SK-N-SH (cell line): ENCODE measurements around the gene DAB1. TPM values are rescaled to one million over a fixed set of nuclear protein-coding genes. Genes with fewer than 3 reads are reported as not detected.

Experiments
- CTCF ChIA-PET: fragments of 300-600, 350-600 bp; formaldehyde crosslinking; extraction: SDS; loops from one replicate; lab custom pipeline; 2021; lab: Yijun Ruan, JAX
- POLR2A ChIA-PET: fragments of 350-600 bp; sonication (Branson Sonifier 250); formaldehyde crosslinking; extraction: SDS; loops from one replicate; lab custom pipeline; 2020; ENCODE audit warnings: antibody characterized with exemption, inconsistent platforms; lab: Yijun Ruan, JAX
- DNase-seq: peaks from one replicate; pipeline ENCODE4 v3.0.0; 2012
- H2AFZ ChIP-seq: fragments of 200-600 bp; sonication (generic); 2 replicates; pipeline ENCODE4 v1.8.1; 2016; ENCODE audit warnings: antibody characterized with exemption, mild to moderate bottlenecking, low read depth
- H3F3A ChIP-seq: fragments of 200-600 bp; sonication (generic); replicated peaks from 2 replicates; pipeline ENCODE3; 2016; ENCODE audit warnings: antibody characterized with exemption, mild to moderate bottlenecking; ENCODE audit not compliant: insufficient read depth
- H3K27ac ChIP-seq, 2 experiments: fragments of 200-500 bp in 1 of 2; fragments of 200-600 bp in 1 of 2; sonication (Bioruptor generic) in 1 of 2; sonication (generic), shearing (Covaris generic) in 1 of 2; 2 replicates each; pipeline versions ENCODE4 v1.5.1 to v1.6.1; 2014 to 2016; ENCODE audit warnings: low read depth in 2 of 2, inconsistent platforms in 1 of 2, low read length in 1 of 2, mild to moderate bottlenecking in 1 of 2, mixed read lengths in 1 of 2
- H3K27me3 ChIP-seq: fragments of 200-600 bp; sonication (generic), shearing (Covaris generic); 2 replicates; pipeline ENCODE4 v1.6.1; 2016; ENCODE audit warnings: mixed run types; ENCODE audit not compliant: insufficient read depth
- H3K36me3 ChIP-seq, 2 experiments: fragments of 200-500 bp in 1 of 2; fragments of 200-600 bp in 1 of 2; sonication (Bioruptor generic) in 1 of 2; sonication (generic) in 1 of 2; replicated peaks in 1 of 2; 2 replicates each; pipeline versions ENCODE3 to v1.5.1; 2014 to 2016; ENCODE audit warnings: low read length in 1 of 2, mild to moderate bottlenecking in 1 of 2; ENCODE audit not compliant: insufficient read depth in 2 of 2, control insufficient read depth in 1 of 2
- H3K4me1 ChIP-seq, 2 experiments: fragments of 200-500 bp in 1 of 2; fragments of 200-600 bp in 1 of 2; sonication (Bioruptor generic) in 1 of 2; sonication (generic), shearing (Covaris generic) in 1 of 2; 2 replicates each; pipeline versions ENCODE4 v1.5.1 to v1.6.1; 2014 to 2016; ENCODE audit warnings: low read depth in 1 of 2, low read length in 1 of 2, mixed run types in 1 of 2; ENCODE audit not compliant: insufficient read depth in 2 of 2, control insufficient read depth in 1 of 2
- H3K4me2 ChIP-seq: fragments of 200-600 bp; sonication (generic), shearing (Covaris generic); 2 replicates; pipeline ENCODE4 v1.6.1; 2017; ENCODE audit warnings: mixed run types
- H3K4me3 ChIP-seq, 2 experiments: fragments of 200-500 bp in 1 of 2; fragments of 200-600 bp in 1 of 2; sonication (Bioruptor generic) in 1 of 2; sonication (generic), shearing (Covaris generic) in 1 of 2; 2 replicates each; pipeline versions ENCODE4 v1.5.1 to v1.8.1; 2014 to 2016; ENCODE audit warnings: low read depth in 2 of 2, inconsistent platforms in 1 of 2, low read length in 1 of 2, mild to moderate bottlenecking in 1 of 2, mixed read lengths in 1 of 2, moderate library complexity in 1 of 2
- H3K79me2 ChIP-seq: fragments of 200-600 bp; sonication (generic); 2 replicates; pipeline ENCODE4 v1.8.1; 2017; ENCODE audit warnings: mild to moderate bottlenecking; ENCODE audit not compliant: insufficient read depth
- H3K9ac ChIP-seq: fragments of 200-600 bp; sonication (generic); 2 replicates; pipeline ENCODE4 v1.6.1; 2017; ENCODE audit warnings: mixed run types
- H3K9me2 ChIP-seq: fragments of 200-600 bp; sonication (generic); 2 replicates; pipeline ENCODE4 v1.6.1; 2017; ENCODE audit warnings: mixed run types
- H3K9me3 ChIP-seq: fragments of 200-600 bp; sonication (generic); 2 replicates; pipeline ENCODE4 v1.6.1; 2017; ENCODE audit warnings: mixed run types, mild to moderate bottlenecking, moderate library complexity
- H4K20me1 ChIP-seq: fragments of 200-600 bp; sonication (generic); 2 replicates; pipeline ENCODE4 v1.6.1; 2017; ENCODE audit warnings: mild to moderate bottlenecking, mixed run types; ENCODE audit not compliant: insufficient read depth
- CHD2 ChIP-seq: fragments of 150-350 bp; IDR thresholded peaks from 2 replicates; pipeline ENCODE4 v1.6.1; 2018; ENCODE audit warnings: low read length; ENCODE audit not compliant: partially characterized antibody
- CTCF ChIP-seq: fragments of 200-600 bp; sonication (generic); IDR thresholded peaks from 2 replicates; pipeline ENCODE4 v1.6.1; 2017; ENCODE audit warnings: antibody characterized with exemption, mild to moderate bottlenecking, moderate library complexity
- FOSL2 ChIP-seq: IDR thresholded peaks from 2 replicates; pipeline ENCODE4 v1.4.0; 2012; ENCODE audit warnings: low read depth, mild to moderate bottlenecking, moderate library complexity, borderline replicate concordance
- FOXM1 ChIP-seq: IDR thresholded peaks from 2 replicates; pipeline ENCODE4 v1.4.0; 2012; ENCODE audit warnings: low read depth, mild to moderate bottlenecking
- GATA2 ChIP-seq: sonication (generic); formaldehyde crosslinking; IDR thresholded peaks from 2 replicates; pipeline ENCODE4 v1.5.0; 2020; ENCODE audit warnings: mild to moderate bottlenecking, missing genetic modification reagents
- IRF3 ChIP-seq: fragments of 150-350 bp; IDR thresholded peaks from 2 replicates; pipeline ENCODE4 v1.6.1; 2016; ENCODE audit warnings: mild to moderate bottlenecking, low read depth, low read length
- JUND ChIP-seq: IDR thresholded peaks from 2 replicates; pipeline ENCODE4 v1.4.0; 2012
- MEF2A ChIP-seq: IDR thresholded peaks from 2 replicates; pipeline ENCODE4 v1.4.0; 2012; ENCODE audit warnings: low read depth, borderline replicate concordance
- NFIC ChIP-seq: IDR thresholded peaks from 2 replicates; pipeline ENCODE4 v1.4.0; 2012; ENCODE audit warnings: borderline replicate concordance
- POLR2AphosphoS5 ChIP-seq: IDR thresholded peaks from 2 replicates; pipeline ENCODE4 v1.6.1; 2012; ENCODE audit warnings: low read depth, low read length
- RAD21 ChIP-seq: IDR thresholded peaks from 2 replicates; pipeline ENCODE4 v1.6.1; 2012; ENCODE audit warnings: mild to moderate bottlenecking, low read length
- RFX5 ChIP-seq: IDR thresholded peaks from 2 replicates; pipeline ENCODE4 v1.6.1; 2012; ENCODE audit warnings: mild to moderate bottlenecking, improper control_type of control experiment, low read length
- RXRA ChIP-seq: IDR thresholded peaks from 2 replicates; pipeline ENCODE4 v1.4.0; 2012; ENCODE audit warnings: low read depth, mild to moderate bottlenecking, borderline replicate concordance
- SMC3 ChIP-seq: IDR thresholded peaks from 2 replicates; pipeline ENCODE4 v1.6.1; 2012; ENCODE audit warnings: low read depth, low read length, improper control_type of control experiment
- TEAD4 ChIP-seq: IDR thresholded peaks from 2 replicates; pipeline ENCODE4 v1.4.0; 2012; ENCODE audit warnings: mild to moderate bottlenecking, borderline replicate concordance; ENCODE audit not compliant: insufficient read depth
- whole genome bisulfite sequencing: methylation state at CpG from one replicate; pipeline ENCODE4 v1.1.6; 2017; ENCODE audit warnings: low lambda C conversion rate; 5-methylcytosine and 5-hydroxymethylcytosine counted together
- polyA plus RNA-seq, 3 experiments: library from polyadenylated mRNA; depleted of rRNA; stranded (reverse); fragments of >200 nt; gene quantifications; 2 replicates each; pipeline ENCODE4 v1.2.3, GENCODE V29; 2012

The DAB1 gene
- polyA plus RNA-seq, 1 of the 3 experiments (the other 2 are of a cell fraction), result 2.9 TPM

GRCh38 chr1:57102561-57103326 is 321.1 kb downstream of the DAB1 start:
- no peaks in the 10 kb centered on the region for H3K79me2 ChIP-seq
- no peaks in the 10 kb centered on the region for H3F3A ChIP-seq
- no peak overlapping the region for H3K4me2 ChIP-seq
- H3K4me1 ChIP-seq, result no peaks in the 10 kb centered on the region; a peak in 1 of 4 replicates
- DNase-seq, result no peak
- H3K4me3 ChIP-seq, result no peak overlapping the region
- H3K27ac ChIP-seq, result no peak overlapping the region
- no peaks in the 10 kb centered on the region for H4K20me1 ChIP-seq
- no peak overlapping the region for H2AFZ ChIP-seq
- ChIA-PET POLR2A (no interaction called here), CTCF (interaction anchor here (0.7 kb wide), 1 partner anchor 437 kb away, joined by 3 read pairs; no protein-coding TSS in a partner anchor)
- no peak overlapping the region for H3K9ac ChIP-seq
- H3K27me3 ChIP-seq, result no peaks in the 10 kb centered on the region
- H3K36me3 ChIP-seq, result no peaks in the 10 kb centered on the region
- 72% methylated on average over 7 of the region's 7 CpGs for WGBS
- no peaks in the 10 kb centered on the region for H3K9me2 ChIP-seq
- TF ChIP-seq NFIC (no peak), MEF2A (no peak), SMC3 (no peak), RFX5 (no peak), POLR2AphosphoS5 (no peak)
- no peaks in the 10 kb centered on the region for H3K9me3 ChIP-seq

GRCh38 chr1:57101209-57101608 is 322.7 kb downstream of the DAB1 start:
- H3K4me3 ChIP-seq, result no peak overlapping the region
- no peak overlapping the region for H3K9ac ChIP-seq
- no peak for DNase-seq
- no peak for TF ChIP-seq RXRA
- no peak for TF ChIP-seq JUND
- no peak for TF ChIP-seq FOXM1
- no peak for TF ChIP-seq TEAD4
- no peak for TF ChIP-seq NFIC
- TF ChIP-seq RAD21, result no peak
- no peak for TF ChIP-seq GATA2 (CRISPR knock-in tag)
- TF ChIP-seq CHD2, result no peak
- TF ChIP-seq IRF3, result no peak
- no peak for TF ChIP-seq CTCF
- no peak for TF ChIP-seq FOSL2
- H3K4me1 ChIP-seq, result no peaks in the 10 kb centered on the region; a peak in 1 of 4 replicates
- H3K9me3 ChIP-seq, result no peaks in the 10 kb centered on the region
- H3K36me3 ChIP-seq, result no peaks in the 10 kb centered on the region
- WGBS, result 77% methylated on average over 1 of the region's 1 CpG
- ChIA-PET CTCF (interaction anchor here (0.6 to 1.6 kb wide), 2 partner anchors 16 to 399 kb away, joined by 3 to 4 read pairs; no protein-coding TSS in a partner anchor), POLR2A (no interaction called here)
- no peaks in the 10 kb centered on the region for H3K27me3 ChIP-seq
- no peaks in the 10 kb centered on the region for H4K20me1 ChIP-seq
- H3F3A ChIP-seq, result no peaks in the 10 kb centered on the region
- no peaks in the 10 kb centered on the region for H3K79me2 ChIP-seq
- H3K4me2 ChIP-seq, result no peak overlapping the region
- H3K9me2 ChIP-seq, result no peaks in the 10 kb centered on the region
- H2AFZ ChIP-seq, result no peak overlapping the region
- no peak overlapping the region for H3K27ac ChIP-seq
